HEK293 (cell line): ENCODE data around the gene CCER1.

ENCODE experiments used
- CTCF ChIA-PET: fragments of 350-600 bp; formaldehyde crosslinking; extraction: SDS; loops from one replicate; lab custom pipeline; 2021; ENCODE audit warnings: antibody characterized with exemption; lab: Yijun Ruan, JAX
- POLR2A ChIA-PET: fragments of 300-600 bp; formaldehyde crosslinking; extraction: SDS; loops from one replicate; lab custom pipeline; 2020; ENCODE audit warnings: antibody characterized with exemption, inconsistent platforms; lab: Yijun Ruan, JAX
- H3K27ac ChIP-seq: fragments of 200-500 bp; sonication (Bioruptor generic); 2 replicates; pipeline ENCODE4 v1.5.1; 2014; ENCODE audit warnings: low read depth, low read length, control low read depth, inconsistent platforms; ENCODE audit errors: extremely low read depth
- H3K36me3 ChIP-seq, 2 experiments: fragments of 200-500 bp in 1 of 2; sonication (Bioruptor generic) in 1 of 2; 1 replicate in 1 of 2; 2 replicates in 1 of 2; pipeline ENCODE4 v1.5.1; 2014 to 2017; ENCODE audit warnings: inconsistent platforms in 2 of 2, low read length in 2 of 2; ENCODE audit not compliant: control insufficient read depth in 2 of 2, insufficient read depth in 1 of 2
- H3K4me1 ChIP-seq: fragments of 200-500 bp; sonication (Bioruptor generic); 2 replicates; pipeline ENCODE4 v1.5.1; 2014; ENCODE audit warnings: mild to moderate bottlenecking, low read length, inconsistent platforms; ENCODE audit not compliant: control insufficient read depth, insufficient read depth
- H3K4me3 ChIP-seq: 2 replicates; pipeline ENCODE4 v1.5.1; 2011; ENCODE audit warnings: low read depth, mild to moderate bottlenecking, control low read depth, low read length, moderate library complexity
- H3K9me3 ChIP-seq: fragments of 200-500 bp; sonication (Bioruptor generic); 2 replicates; pipeline ENCODE4 v1.5.1; 2014; ENCODE audit warnings: low read depth, low read length, inconsistent platforms; ENCODE audit not compliant: control insufficient read depth, insufficient read depth
- GLI2 ChIP-seq: fragments of 450-650 bp; formaldehyde crosslinking; IDR thresholded peaks from 2 replicates; pipeline ENCODE4; 2017; ENCODE audit warnings: missing biosample characterization, missing genetic modification characterization, low read depth, borderline replicate concordance
- GLI4 ChIP-seq: fragments of 450-650 bp; formaldehyde crosslinking; IDR thresholded peaks from 2 replicates; pipeline ENCODE4 v1.5.1; 2016; ENCODE audit warnings: missing biosample characterization, missing genetic modification characterization
- MYNN ChIP-seq: fragments of 450-650 bp; formaldehyde crosslinking; IDR thresholded peaks from 2 replicates; pipeline ENCODE4 v1.5.1; 2016; ENCODE audit warnings: missing biosample characterization, missing genetic modification characterization, borderline replicate concordance
- OVOL3 ChIP-seq: fragments of 450-650 bp; formaldehyde crosslinking; IDR thresholded peaks from 2 replicates; pipeline ENCODE4 v1.5.1; 2016; ENCODE audit warnings: missing biosample characterization, missing genetic modification characterization
- TCF7L2 ChIP-seq: IDR thresholded peaks from 2 replicates; pipeline ENCODE4 v1.6.1; 2011; ENCODE audit warnings: low read depth, mild to moderate bottlenecking, inconsistent platforms, low read length, moderate library complexity, borderline replicate concordance
- TRIM28 ChIP-seq: IDR thresholded peaks from 2 replicates; pipeline ENCODE4 v1.6.1; 2011; ENCODE audit warnings: low read length, control low read depth, borderline replicate concordance
- WT1 ChIP-seq: fragments of 450-650 bp; formaldehyde crosslinking; IDR thresholded peaks from 2 replicates; pipeline ENCODE4 v1.5.1; 2016; ENCODE audit warnings: missing biosample characterization, missing genetic modification characterization
- ZBTB17 ChIP-seq: fragments of 450-650 bp; formaldehyde crosslinking; IDR thresholded peaks from 2 replicates; pipeline ENCODE4 v1.5.1; 2016; ENCODE audit warnings: missing biosample characterization, missing genetic modification characterization
- ZBTB44 ChIP-seq: fragments of 450-650 bp; IDR thresholded peaks from 2 replicates; pipeline ENCODE4 v1.5.1; 2018; ENCODE audit warnings: missing biosample characterization, mild to moderate bottlenecking, missing genetic modification characterization
- ZFP37 ChIP-seq: fragments of 450-650 bp; formaldehyde crosslinking; IDR thresholded peaks from 2 replicates; pipeline ENCODE4 v1.5.1; 2016; ENCODE audit warnings: missing biosample characterization, missing genetic modification characterization
- ZNF114 ChIP-seq: fragments of 450-650 bp; formaldehyde crosslinking; IDR thresholded peaks from 2 replicates; pipeline ENCODE4 v1.5.0; 2017; ENCODE audit warnings: missing biosample characterization, missing genetic modification characterization
- ZNF16 ChIP-seq: fragments of 450-650 bp; formaldehyde crosslinking; IDR thresholded peaks from 2 replicates; pipeline ENCODE4 v1.5.1; 2016; ENCODE audit warnings: low read depth, missing biosample characterization, missing genetic modification characterization
- ZNF311 ChIP-seq: fragments of 450-650 bp; formaldehyde crosslinking; IDR thresholded peaks from 2 replicates; pipeline ENCODE4 v1.5.1; 2017; ENCODE audit warnings: missing biosample characterization, missing genetic modification characterization, borderline replicate concordance
- ZNF426 ChIP-seq: fragments of 450-650 bp; formaldehyde crosslinking; IDR thresholded peaks from 2 replicates; pipeline ENCODE4 v1.5.1; 2017; ENCODE audit warnings: missing biosample characterization, missing genetic modification characterization, mild to moderate bottlenecking, inconsistent platforms, moderate library complexity
- ZNF48 ChIP-seq: fragments of 450-650 bp; formaldehyde crosslinking; IDR thresholded peaks from 2 replicates; pipeline ENCODE4 v1.5.1; 2016; ENCODE audit warnings: missing biosample characterization, missing genetic modification characterization
- ZNF544 ChIP-seq: fragments of 450-650 bp; formaldehyde crosslinking; IDR thresholded peaks from 2 replicates; pipeline ENCODE4 v1.5.0; 2017; ENCODE audit warnings: missing biosample characterization, missing genetic modification characterization
- ZNF585B ChIP-seq: fragments of 450-650 bp; formaldehyde crosslinking; IDR thresholded peaks from 2 replicates; pipeline ENCODE4 v1.5.1; 2016; ENCODE audit warnings: missing biosample characterization, missing genetic modification characterization
- ZNF610 ChIP-seq: fragments of 450-650 bp; formaldehyde crosslinking; IDR thresholded peaks from 2 replicates; pipeline ENCODE4 v1.5.1; 2016; ENCODE audit warnings: missing biosample characterization, missing genetic modification characterization, borderline replicate concordance
- ZNF621 ChIP-seq: fragments of 450-650 bp; formaldehyde crosslinking; IDR thresholded peaks from 2 replicates; pipeline ENCODE4 v1.5.1; 2017; ENCODE audit warnings: missing biosample characterization, missing genetic modification characterization
- ZNF623 ChIP-seq: fragments of 450-650 bp; formaldehyde crosslinking; IDR thresholded peaks from 2 replicates; pipeline ENCODE4 v1.5.1; 2016; ENCODE audit warnings: missing biosample characterization, missing genetic modification characterization
- ZNF629 ChIP-seq: fragments of 450-650 bp; formaldehyde crosslinking; IDR thresholded peaks from 2 replicates; pipeline ENCODE4 v1.5.1; 2017; ENCODE audit warnings: missing biosample characterization, missing genetic modification characterization
- ZNF670 ChIP-seq: fragments of 450-650 bp; formaldehyde crosslinking; IDR thresholded peaks from 2 replicates; pipeline ENCODE4 v1.5.1; 2016; ENCODE audit warnings: missing biosample characterization, missing genetic modification characterization, low read depth
- ZNF837 ChIP-seq: fragments of 450-650 bp; formaldehyde crosslinking; IDR thresholded peaks from 2 replicates; pipeline ENCODE4 v1.5.1; 2016; ENCODE audit warnings: missing biosample characterization, missing genetic modification characterization
- TF ChIP-seq, protein P1 (sequence below): fragments of 450-650 bp; formaldehyde crosslinking; IDR thresholded peaks from 2 replicates; pipeline ENCODE4; 2016; ENCODE audit warnings: missing biosample characterization, missing genetic modification characterization
- TF ChIP-seq, protein P2 (sequence below): fragments of 450-650 bp; formaldehyde crosslinking; IDR thresholded peaks from 2 replicates; pipeline ENCODE4 v1.5.1; 2016; ENCODE audit warnings: missing biosample characterization, missing genetic modification characterization

CCER1 gene

GRCh38 chr12:90965204-90965603 is 10.2 kb upstream of the CCER1 start:
- Histone ChIP-seq H3K4me1 (no peaks in the 10 kb centered on the region), H3K27ac (no peak overlapping the region), H3K9me3 (no peaks in the 10 kb centered on the region), H3K36me3 (no peaks in the 10 kb centered on the region), H3K4me3 (no peak overlapping the region)
- TF ChIP-seq ZFP37 (tag by site-specific recombination) (no peak), ZNF670 (no peak), MYNN (tag by site-specific recombination) (no peak), ZNF837 (tag by site-specific recombination) (no peak), GLI2 (tag by site-specific recombination) (no peak)
- TF ChIP-seq, protein P1, sequence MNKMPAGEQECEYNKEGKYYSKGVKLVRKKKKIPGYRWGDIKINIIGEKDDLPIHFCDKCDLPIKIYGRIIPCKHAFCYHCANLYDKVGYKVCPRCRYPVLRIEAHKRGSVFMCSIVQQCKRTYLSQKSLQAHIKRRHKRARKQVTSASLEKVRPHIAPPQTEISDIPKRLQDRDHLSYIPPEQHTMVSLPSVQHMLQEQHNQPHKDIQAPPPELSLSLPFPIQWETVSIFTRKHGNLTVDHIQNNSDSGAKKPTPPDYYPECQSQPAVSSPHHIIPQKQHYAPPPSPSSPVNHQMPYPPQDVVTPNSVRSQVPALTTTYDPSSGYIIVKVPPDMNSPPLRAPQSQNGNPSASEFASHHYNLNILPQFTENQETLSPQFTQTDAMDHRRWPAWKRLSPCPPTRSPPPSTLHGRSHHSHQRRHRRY (tag by site-specific recombination), result no peak
- CTCF ChIA-PET, result interaction anchor here (0.6 kb wide), 1 partner anchor 1971 kb away, joined by 3 read pairs; no protein-coding TSS in a partner anchor
- POLR2A ChIA-PET, result no interaction called here

DNA sequence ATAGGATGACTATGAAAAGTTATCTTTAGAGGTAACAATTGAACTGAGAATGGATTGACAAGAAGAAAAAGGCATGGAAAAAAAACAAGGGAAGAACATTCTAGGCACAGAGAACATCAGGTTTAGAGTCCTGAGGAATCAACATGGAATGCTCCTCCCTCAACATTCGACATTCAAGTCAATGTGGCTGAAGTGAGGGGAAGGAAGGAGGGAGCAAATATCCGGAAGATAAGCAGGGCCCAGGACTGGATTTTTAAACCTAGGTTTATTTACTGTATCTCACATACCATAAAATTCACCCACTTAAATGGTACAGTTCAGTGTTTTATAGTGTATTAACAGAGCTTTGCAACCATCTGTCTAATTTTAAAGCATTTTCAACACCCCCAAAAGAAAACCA is 9.6 kb upstream of the CCER1 start:
- Histone ChIP-seq H3K36me3 (no peaks in the 10 kb centered on the region), H3K27ac (no peak overlapping the region), H3K9me3 (no peaks in the 10 kb centered on the region), H3K4me3 (no peak overlapping the region), H3K4me1 (no peaks in the 10 kb centered on the region)
- POLR2A ChIA-PET, result no interaction called here
- TF ChIP-seq, protein P2, sequence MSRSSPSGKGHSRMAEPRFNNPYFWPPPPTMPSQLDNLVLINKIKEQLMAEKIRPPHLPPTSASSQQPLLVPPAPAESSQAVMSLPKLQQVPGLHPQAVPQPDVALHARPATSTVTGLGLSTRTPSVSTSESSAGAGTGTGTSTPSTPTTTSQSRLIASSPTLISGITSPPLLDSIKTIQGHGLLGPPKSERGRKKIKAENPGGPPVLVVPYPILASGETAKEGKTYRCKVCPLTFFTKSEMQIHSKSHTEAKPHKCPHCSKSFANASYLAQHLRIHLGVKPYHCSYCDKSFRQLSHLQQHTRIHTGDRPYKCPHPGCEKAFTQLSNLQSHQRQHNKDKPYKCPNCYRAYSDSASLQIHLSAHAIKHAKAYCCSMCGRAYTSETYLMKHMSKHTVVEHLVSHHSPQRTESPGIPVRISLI, result no peak
- no peak for TF ChIP-seq ZNF16 (tag by site-specific recombination)
- TF ChIP-seq ZNF610 (tag by site-specific recombination), result no peak
- TF ChIP-seq ZNF544 (tag by site-specific recombination), result no peak
- TF ChIP-seq ZNF426, result no peak
- no peak for TF ChIP-seq ZNF585B (tag by site-specific recombination)
- no peak for TF ChIP-seq TRIM28
- no peak for TF ChIP-seq WT1 (tag by site-specific recombination)
- no peak for TF ChIP-seq GLI4 (tag by site-specific recombination)
- no peak for TF ChIP-seq ZBTB44 (tag by site-specific recombination)
- no peak for TF ChIP-seq ZNF311
- TF ChIP-seq ZNF48 (tag by site-specific recombination), result no peak
- TF ChIP-seq ZNF623, result no peak
- no peak for TF ChIP-seq ZBTB17 (tag by site-specific recombination)
- no peak for TF ChIP-seq ZNF114 (tag by site-specific recombination)
- no peak for TF ChIP-seq ZNF670
- no peak for TF ChIP-seq ZNF629
- TF ChIP-seq ZNF621 (tag by site-specific recombination), result no peak
- no peak for TF ChIP-seq TCF7L2
- TF ChIP-seq OVOL3, result no peak
- CTCF ChIA-PET, result no interaction called here
